IMR-90 (cell line): ENCODE measurements around the gene TBCD. TPM values are rescaled to one million over a fixed set of nuclear protein-coding genes. Genes with fewer than 3 reads are reported as not detected.

Experiments used
- ATAC-seq: fragments of 200-7000 bp; cut with Tn5 transposase; 2 replicates; pipeline ENCODE4 v1.9.1; 2020; ENCODE audit warnings: low read depth, mild to moderate bottlenecking, moderate library complexity
- BruUV-seq: library from RNA; stranded (reverse); fragments of 400-500 nt; replicated peaks from 2 replicates; lab custom pipeline; 2021; lab: Mats Ljungman, UMichigan
- CTCF ChIA-PET: fragments of 300-600 bp; formaldehyde crosslinking; extraction: SDS; loops from one replicate; lab custom pipeline; 2021; ENCODE audit warnings: antibody characterized with exemption; lab: Yijun Ruan, JAX
- POLR2A ChIA-PET: fragments of 300-600 bp; sonication (Branson Sonifier 250); formaldehyde crosslinking; loops from one replicate; lab custom pipeline; 2022; ENCODE audit warnings: antibody characterized with exemption; ENCODE audit not compliant: unreplicated experiment; lab: Charles Lee
- DNase-seq: peaks from one replicate; pipeline ENCODE4 v3.0.0; 2013
- H2AFZ ChIP-seq: replicated peaks from 2 replicates; pipeline ENCODE3; 2013; ENCODE audit warnings: low read length, mild to moderate bottlenecking; ENCODE audit not compliant: poor library complexity
- H2AK5ac ChIP-seq: 2 replicates; pipeline ENCODE4 v1.6.1; 2013; ENCODE audit warnings: low read depth, low read length, inconsistent platforms
- H2AK9ac ChIP-seq: replicated peaks from 2 replicates; pipeline ENCODE3; 2013; ENCODE audit warnings: mild to moderate bottlenecking, low read depth, low read length, moderate library complexity; ENCODE audit not compliant: poor library complexity
- H2BK120ac ChIP-seq: 2 replicates; pipeline ENCODE4 v1.6.1; 2013; ENCODE audit warnings: low read depth, low read length, inconsistent platforms
- H2BK15ac ChIP-seq: 3 replicates; pipeline ENCODE4 v1.6.1; 2013; ENCODE audit warnings: low read depth, low read length, inconsistent platforms
- H2BK20ac ChIP-seq: 2 replicates; pipeline ENCODE4 v1.6.1; 2013; ENCODE audit warnings: low read depth, mild to moderate bottlenecking, inconsistent platforms, low read length, moderate library complexity
- H2BK5ac ChIP-seq: 2 replicates; pipeline ENCODE4 v1.6.1; 2013; ENCODE audit warnings: mild to moderate bottlenecking, low read depth, low read length, inconsistent platforms; ENCODE audit not compliant: poor library complexity, severe bottlenecking
- H3K14ac ChIP-seq: replicated peaks from 2 replicates; pipeline ENCODE4 v1.6.1; 2013; ENCODE audit warnings: low read depth, low read length, inconsistent platforms
- H3K18ac ChIP-seq: 2 replicates; pipeline ENCODE4 v1.6.1; 2013; ENCODE audit warnings: low read depth, low read length, control low read depth
- H3K23ac ChIP-seq: 2 replicates; pipeline ENCODE4 v1.6.1; 2013; ENCODE audit warnings: low read depth, low read length, inconsistent platforms
- H3K27ac ChIP-seq: 2 replicates; pipeline ENCODE4 v1.5.1; 2013; ENCODE audit warnings: mild to moderate bottlenecking, control low read depth, low read length; ENCODE audit not compliant: insufficient read depth
- H3K27me3 ChIP-seq: 2 replicates; pipeline ENCODE4 v1.6.1; 2013; ENCODE audit warnings: low read length; ENCODE audit not compliant: control insufficient read depth, insufficient read depth
- H3K36me3 ChIP-seq: 2 replicates; pipeline ENCODE4 v1.6.1; 2013; ENCODE audit warnings: low read length, mixed read lengths; ENCODE audit not compliant: control insufficient read depth, insufficient read depth
- H3K4ac ChIP-seq: 2 replicates; pipeline ENCODE4 v1.6.1; 2013; ENCODE audit warnings: low read depth, low read length, inconsistent platforms
- H3K4me1 ChIP-seq: 2 replicates; pipeline ENCODE4 v1.6.1; 2013; ENCODE audit warnings: low read length, mixed read lengths; ENCODE audit not compliant: control insufficient read depth, insufficient read depth
- H3K4me2 ChIP-seq: 2 replicates; pipeline ENCODE4 v1.6.1; 2013; ENCODE audit warnings: low read depth, mild to moderate bottlenecking, control low read depth, low read length, moderate library complexity
- H3K4me3 ChIP-seq: 2 replicates; pipeline ENCODE4 v1.5.1; 2013; ENCODE audit warnings: low read depth, mild to moderate bottlenecking, control low read depth, low read length, moderate library complexity; ENCODE audit not compliant: insufficient read depth
- H3K56ac ChIP-seq: 2 replicates; pipeline ENCODE4 v1.6.1; 2013; ENCODE audit warnings: low read length, inconsistent platforms; ENCODE audit not compliant: insufficient read depth; ENCODE audit errors: extremely low read depth
- H3K79me1 ChIP-seq, 2 experiments: 2 replicates each; pipeline ENCODE4 v1.6.1; 2013; ENCODE audit warnings: low read length in 2 of 2, inconsistent platforms in 1 of 2, low read depth in 1 of 2
- H3K9ac ChIP-seq: 2 replicates; pipeline ENCODE4 v1.6.1; 2013; ENCODE audit warnings: low read depth, low read length, control low read depth
- H3K9me1 ChIP-seq: 2 replicates; pipeline ENCODE4 v1.6.1; 2013; ENCODE audit warnings: low read length, inconsistent platforms; ENCODE audit not compliant: insufficient read depth
- H3K9me3 ChIP-seq: 2 replicates; pipeline ENCODE4 v1.6.1; 2013; ENCODE audit warnings: low read length; ENCODE audit not compliant: control insufficient read depth, insufficient read depth
- H4K20me1 ChIP-seq: 2 replicates; pipeline ENCODE4 v1.6.1; 2013; ENCODE audit warnings: low read length, inconsistent platforms; ENCODE audit not compliant: insufficient read depth
- H4K5ac ChIP-seq: 2 replicates; pipeline ENCODE4 v1.6.1; 2013; ENCODE audit warnings: mild to moderate bottlenecking, low read depth, low read length, control low read depth
- H4K8ac ChIP-seq, 2 experiments: 2 replicates each; pipeline ENCODE4 v1.6.1; 2013; ENCODE audit warnings: low read depth in 2 of 2, low read length in 2 of 2, control low read depth in 1 of 2, inconsistent platforms in 1 of 2
- H4K91ac ChIP-seq: 2 replicates; pipeline ENCODE4 v1.6.1; 2013; ENCODE audit warnings: low read depth, low read length, inconsistent platforms; ENCODE audit not compliant: insufficient read depth
- BHLHE40 ChIP-seq: fragments of 150-350 bp; IDR thresholded peaks from 2 replicates; pipeline ENCODE4 v1.6.1; 2016; ENCODE audit warnings: mild to moderate bottlenecking, low read depth, low read length
- CEBPB ChIP-seq: IDR thresholded peaks from 2 replicates; pipeline ENCODE4 v1.6.1; 2012; ENCODE audit warnings: low read depth, low read length, improper control_type of control experiment
- FOS ChIP-seq: fragments of 150-350 bp; IDR thresholded peaks from 2 replicates; pipeline ENCODE4 v1.6.1; 2016; ENCODE audit warnings: low read depth, low read length
- MAFK ChIP-seq: IDR thresholded peaks from 2 replicates; pipeline ENCODE4 v1.6.1; 2012; ENCODE audit warnings: low read depth, low read length, improper control_type of control experiment
- MAZ ChIP-seq: IDR thresholded peaks from 2 replicates; pipeline ENCODE4 v1.6.1; 2012; ENCODE audit warnings: low read depth, mild to moderate bottlenecking, low read length, improper control_type of control experiment, moderate library complexity, borderline replicate concordance
- MXI1 ChIP-seq: IDR thresholded peaks from 2 replicates; pipeline ENCODE4 v1.6.1; 2012; ENCODE audit warnings: low read depth, mild to moderate bottlenecking, low read length, moderate library complexity, borderline replicate concordance
- POLR2A ChIP-seq: IDR thresholded peaks from 2 replicates; pipeline ENCODE4 v1.6.1; 2012; ENCODE audit warnings: mild to moderate bottlenecking, low read depth, low read length
- RCOR1 ChIP-seq: IDR thresholded peaks from 2 replicates; pipeline ENCODE4 v1.6.1; 2012; ENCODE audit warnings: mild to moderate bottlenecking, low read length, improper control_type of control experiment; ENCODE audit not compliant: insufficient replicate concordance
- SMC3 ChIP-seq: fragments of 150-350 bp; IDR thresholded peaks from 2 replicates; pipeline ENCODE4 v1.6.1; 2016; ENCODE audit warnings: low read depth, mild to moderate bottlenecking, antibody characterized with exemption, low read length, moderate library complexity
- WGBS, 2 experiments: methylation state at CpG; one replicate each; pipeline versions ENCODE4 v1.1.5 to v1.1.7; 2013; ENCODE audit warnings: missing lambda C conversion rate in 2 of 2; ENCODE audit not compliant: insufficient read length in 1 of 2; ENCODE audit errors: extremely low coverage in 2 of 2; 5-methylcytosine and 5-hydroxymethylcytosine counted together
- dilution Hi-C: fragments of 300-500 bp; cut with HindIII; formaldehyde crosslinking; loops from one replicate; pipeline ENCODE4 v1.14.3; 2018; ENCODE audit warnings: low sequenced_read_pairs; ENCODE audit not compliant: unreplicated experiment
- in situ Hi-C: fragments of 300-500 bp; cut with MboI; formaldehyde crosslinking; loops from 3 replicates; pipeline ENCODE4 v1.14.3; 2019; ENCODE audit warnings: low sequenced_read_pairs, inconsistent platforms, mixed read lengths
- intact Hi-C: fragments of 100-400 bp; cut with micrococcal nuclease; formaldehyde crosslinking; loops from 2 replicates; pipeline ENCODE4 v1.10.0; 2022
- polyA plus RNA-seq, 3 experiments: library from polyadenylated mRNA; depleted of rRNA; stranded (reverse); fragments of >200 nt; gene quantifications; 2 replicates each; pipeline ENCODE4 v1.2.3, GENCODE V29; 2012; ENCODE audit warnings: low replicate concordance in 1 of 3
- total RNA-seq: library from RNA; depleted of rRNA; stranded (reverse); fragments of >200 nt; gene quantifications from 2 replicates; pipeline ENCODE4 v1.2.3, GENCODE V29; 2012
- TF ChIP-seq, protein P1 (sequence below): conservative IDR thresholded peaks from 2 replicates; pipeline ENCODE4 v1.5.1; 2012; ENCODE audit warnings: mild to moderate bottlenecking, low read depth, low read length, improper control_type of control experiment
- TF ChIP-seq, protein P2 (sequence below): fragments of 150-350 bp; IDR thresholded peaks from 2 replicates; pipeline ENCODE4 v1.6.1; 2016; ENCODE audit warnings: low read depth, mild to moderate bottlenecking, low read length, moderate library complexity, borderline replicate concordance
- TF ChIP-seq, protein P3 (sequence below): fragments of 150-350 bp; IDR thresholded peaks from 2 replicates; pipeline ENCODE4 v1.6.1; 2017; ENCODE audit warnings: mild to moderate bottlenecking, antibody characterized with exemption, low read length, low read depth

Gene TBCD
- total and polyA plus RNA-seq, 2 of the 4 experiments (the other 2 are of a cell fraction): 21.9 to 54.5 TPM

DNA sequence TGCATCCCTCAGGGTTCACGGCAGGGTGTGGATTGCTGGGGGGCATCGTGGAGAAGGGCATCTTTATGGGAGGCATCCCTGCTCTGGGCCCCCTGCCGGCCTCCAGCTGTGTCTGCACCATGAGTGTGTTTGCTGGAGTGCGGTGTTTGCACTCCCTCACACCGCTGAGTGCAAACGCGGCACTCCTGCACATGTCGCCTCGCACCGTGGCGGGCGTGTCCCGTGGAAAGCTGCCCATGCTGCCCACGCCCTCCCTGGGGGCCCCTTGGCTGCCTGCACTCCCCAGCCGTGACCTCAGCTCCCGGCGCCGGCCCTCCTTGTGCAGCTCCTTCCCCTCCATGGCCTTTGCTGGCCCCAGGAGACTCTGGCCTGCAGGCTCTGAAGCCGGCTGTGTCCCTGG is 162.5 kb downstream of the TBCD start:
- 68% methylated on average over 6 of the region's 19 CpGs; no CpG with 5 or more reads in 1 of the 2 experiments for WGBS, 2 experiments
- DNase-seq (no peak), ATAC-seq (0 out of 2 replicates have a peak, but pooled peaks have one; percentile 48)
- CTCF ChIA-PET: interaction anchor here (1.2 to 1.7 kb wide), 2 partner anchors 50 to 132 kb away, joined by 3 to 4 read pairs; no protein-coding TSS in a partner anchor
- Histone ChIP-seq H3K4me2 (no peak overlapping the region), H3K9me3 (no peaks in the 10 kb centered on the region), H2AK5ac (no peak overlapping the region), H3K27me3 (no peaks in the 10 kb centered on the region), H3K36me3 (peaks cover 10% of the 10 kb centered on the region), H2BK120ac (no peak overlapping the region), H3K14ac (no peak overlapping the region), H2BK5ac (no peak overlapping the region), H4K91ac (no peak overlapping the region), H3K27ac (no peak overlapping the region), H3K23ac (no peak overlapping the region), H2BK15ac (no peak overlapping the region), H3K9me1 (no peaks in the 10 kb centered on the region; the same call in 1 of the 2 replicates), H3K4ac (no peak overlapping the region), H3K79me1 (peaks cover 0 to 3% of the 10 kb centered on the region in 2 experiments; a peak in 1 of 4 replicates), H4K5ac (no peak overlapping the region), H2AFZ (peak overlapping the region; percentile 46), H4K8ac (no peak overlapping the region), H3K56ac (no peak overlapping the region), H4K20me1 (peaks cover 3% of the 10 kb centered on the region; the same call in 1 of the 2 replicates), H3K4me1 (no peaks in the 10 kb centered on the region), H2BK20ac (no peak overlapping the region), H3K18ac (no peak overlapping the region), H2AK9ac (no peak overlapping the region), H3K4me3 (no peak overlapping the region), H3K9ac (no peak overlapping the region)
- intact Hi-C loops: no loop called here
- POLR2A ChIA-PET: no interaction called here
- TF ChIP-seq MAFK: no peak
- TF ChIP-seq SMC3: peak; percentile 22; the same call in 1 of the 2 replicates
- TF ChIP-seq, protein P1, sequence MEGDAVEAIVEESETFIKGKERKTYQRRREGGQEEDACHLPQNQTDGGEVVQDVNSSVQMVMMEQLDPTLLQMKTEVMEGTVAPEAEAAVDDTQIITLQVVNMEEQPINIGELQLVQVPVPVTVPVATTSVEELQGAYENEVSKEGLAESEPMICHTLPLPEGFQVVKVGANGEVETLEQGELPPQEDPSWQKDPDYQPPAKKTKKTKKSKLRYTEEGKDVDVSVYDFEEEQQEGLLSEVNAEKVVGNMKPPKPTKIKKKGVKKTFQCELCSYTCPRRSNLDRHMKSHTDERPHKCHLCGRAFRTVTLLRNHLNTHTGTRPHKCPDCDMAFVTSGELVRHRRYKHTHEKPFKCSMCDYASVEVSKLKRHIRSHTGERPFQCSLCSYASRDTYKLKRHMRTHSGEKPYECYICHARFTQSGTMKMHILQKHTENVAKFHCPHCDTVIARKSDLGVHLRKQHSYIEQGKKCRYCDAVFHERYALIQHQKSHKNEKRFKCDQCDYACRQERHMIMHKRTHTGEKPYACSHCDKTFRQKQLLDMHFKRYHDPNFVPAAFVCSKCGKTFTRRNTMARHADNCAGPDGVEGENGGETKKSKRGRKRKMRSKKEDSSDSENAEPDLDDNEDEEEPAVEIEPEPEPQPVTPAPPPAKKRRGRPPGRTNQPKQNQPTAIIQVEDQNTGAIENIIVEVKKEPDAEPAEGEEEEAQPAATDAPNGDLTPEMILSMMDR: peak; percentile 24; the same call in 1 of the 2 replicates
- no peak for TF ChIP-seq CEBPB
- no peak for TF ChIP-seq BHLHE40
- no peak for TF ChIP-seq RCOR1
- TF ChIP-seq, protein P2, sequence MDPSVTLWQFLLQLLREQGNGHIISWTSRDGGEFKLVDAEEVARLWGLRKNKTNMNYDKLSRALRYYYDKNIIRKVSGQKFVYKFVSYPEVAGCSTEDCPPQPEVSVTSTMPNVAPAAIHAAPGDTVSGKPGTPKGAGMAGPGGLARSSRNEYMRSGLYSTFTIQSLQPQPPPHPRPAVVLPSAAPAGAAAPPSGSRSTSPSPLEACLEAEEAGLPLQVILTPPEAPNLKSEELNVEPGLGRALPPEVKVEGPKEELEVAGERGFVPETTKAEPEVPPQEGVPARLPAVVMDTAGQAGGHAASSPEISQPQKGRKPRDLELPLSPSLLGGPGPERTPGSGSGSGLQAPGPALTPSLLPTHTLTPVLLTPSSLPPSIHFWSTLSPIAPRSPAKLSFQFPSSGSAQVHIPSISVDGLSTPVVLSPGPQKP: no peak
- TF ChIP-seq MXI1: no peak
- no peak for TF ChIP-seq FOS
- no peak for TF ChIP-seq MAZ
- TF ChIP-seq, protein P3, sequence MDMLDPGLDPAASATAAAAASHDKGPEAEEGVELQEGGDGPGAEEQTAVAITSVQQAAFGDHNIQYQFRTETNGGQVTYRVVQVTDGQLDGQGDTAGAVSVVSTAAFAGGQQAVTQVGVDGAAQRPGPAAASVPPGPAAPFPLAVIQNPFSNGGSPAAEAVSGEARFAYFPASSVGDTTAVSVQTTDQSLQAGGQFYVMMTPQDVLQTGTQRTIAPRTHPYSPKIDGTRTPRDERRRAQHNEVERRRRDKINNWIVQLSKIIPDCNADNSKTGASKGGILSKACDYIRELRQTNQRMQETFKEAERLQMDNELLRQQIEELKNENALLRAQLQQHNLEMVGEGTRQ: no peak
- TF ChIP-seq POLR2A: no peak
- BruUV-seq: no TSS peak
- dilution Hi-C loops: no loop called here
- in situ Hi-C loops: no loop called here
